ENCODE data around the gene S100A7A.

S100A7A gene

GRCh38 chr1:153396461-153396860, 19.9 kb upstream of the S100A7A start:
- ChIA-PET CTCF (interaction anchor here (1.5 kb wide), 1 partner anchor 98 kb away, joined by 4 read pairs; no protein-coding TSS in a partner anchor), POLR2A (no interaction called here)
- TF ChIP-seq LEF1 (IDR thresholded peaks at IDR 0.05; ENCODE audit: borderline replicate concordance) (no peak), TARDBP (IDR thresholded peaks at IDR 0.05) (no peak), FOXM1 (IDR thresholded peaks at IDR 0.05; ENCODE audit: borderline replicate concordance) (no peak), SP1 (IDR thresholded peaks at IDR 0.05) (no peak), CTBP1 (IDR thresholded peaks at IDR 0.05; ENCODE audit: borderline replicate concordance) (no peak), ARNT (IDR thresholded peaks at IDR 0.05) (no peak), NFRKB (IDR thresholded peaks at IDR 0.05) (no peak)
- no peak for DNase-seq (ENCODE audit: extremely low spot score)

GRCh38 chr1:153397051-153397923, 19.0 kb upstream of the S100A7A start:
- no peak for TF ChIP-seq FOXA1 (IDR thresholded peaks at IDR 0.05)
- TF ChIP-seq HDGF (IDR thresholded peaks at IDR 0.05; ENCODE audit: borderline replicate concordance) = no peak
- TF ChIP-seq ARNT (IDR thresholded peaks at IDR 0.05) = no peak
- TF ChIP-seq LEF1 (IDR thresholded peaks at IDR 0.05; ENCODE audit: borderline replicate concordance) = no peak
- ChIA-PET CTCF (interaction anchor here (1.5 kb wide), 1 partner anchor 97 kb away, joined by 4 read pairs; no protein-coding TSS in a partner anchor), POLR2A (no interaction called here)
- no peak for DNase-seq (ENCODE audit: extremely low spot score)

GRCh38 chr1:153397924-153398651, 18.2 kb upstream of the S100A7A start:
- POLR2A ChIA-PET = no interaction called here
- CTCF ChIA-PET = no interaction called here
- DNase-seq (ENCODE audit: extremely low spot score) = no peak
- TF ChIP-seq PKNOX1 (IDR thresholded peaks at IDR 0.05) = no peak
- TF ChIP-seq TARDBP (IDR thresholded peaks at IDR 0.05) = no peak
- no peak for TF ChIP-seq ARNT (IDR thresholded peaks at IDR 0.05)
- TF ChIP-seq SUZ12 (IDR thresholded peaks at IDR 0.05) = no peak

- ChIA-PET POLR2A (no interaction called here), CTCF (no interaction called here)
- no peak for DNase-seq (ENCODE audit: extremely low spot score)
- TF ChIP-seq ELF4 (IDR thresholded peaks at IDR 0.05) = no peak
- TF ChIP-seq TARDBP (IDR thresholded peaks at IDR 0.05) = no peak
- TF ChIP-seq LEF1 (IDR thresholded peaks at IDR 0.05; ENCODE audit: borderline replicate concordance) = no peak
- TF ChIP-seq FOXK2 (IDR thresholded peaks at IDR 0.05) = no peak
- no peak for TF ChIP-seq FOXM1 (IDR thresholded peaks at IDR 0.05; ENCODE audit: borderline replicate concordance)
- no peak for TF ChIP-seq ZNF384 (IDR thresholded peaks at IDR 0.05)
- no peak for TF ChIP-seq CTBP1 (IDR thresholded peaks at IDR 0.05; ENCODE audit: borderline replicate concordance)
- no peak for TF ChIP-seq ARNT (IDR thresholded peaks at IDR 0.05)
- no peak for TF ChIP-seq L3MBTL2 (conservative IDR thresholded peaks at IDR 0.05)
- TF ChIP-seq SP1 (IDR thresholded peaks at IDR 0.05) = no peak
- no peak for TF ChIP-seq FOXA1 (IDR thresholded peaks at IDR 0.05)
- TF ChIP-seq PKNOX1 (IDR thresholded peaks at IDR 0.05) = no peak
- no peak for TF ChIP-seq HDGF (IDR thresholded peaks at IDR 0.05; ENCODE audit: borderline replicate concordance)
- TF ChIP-seq NFRKB (IDR thresholded peaks at IDR 0.05) = no peak
These were observed 16.8 kb upstream of the S100A7A start for GRCh38 chr1:153399401-153400055.

- CTCF ChIA-PET = no interaction called here
- no peak for DNase-seq (ENCODE audit: extremely low spot score)
- POLR2A ChIA-PET = no interaction called here
- TF ChIP-seq CTBP1 (IDR thresholded peaks at IDR 0.05; ENCODE audit: borderline replicate concordance) (no peak), BHLHE40 (IDR thresholded peaks at IDR 0.05; ENCODE audit: borderline replicate concordance) (no peak), HDGF (IDR thresholded peaks at IDR 0.05; ENCODE audit: borderline replicate concordance) (no peak), ZNF384 (IDR thresholded peaks at IDR 0.05) (no peak), FOXM1 (IDR thresholded peaks at IDR 0.05; ENCODE audit: borderline replicate concordance) (no peak), TARDBP (IDR thresholded peaks at IDR 0.05) (no peak), ARNT (IDR thresholded peaks at IDR 0.05) (no peak), SP1 (IDR thresholded peaks at IDR 0.05) (no peak), ELF4 (IDR thresholded peaks at IDR 0.05) (no peak), FOXA1 (IDR thresholded peaks at IDR 0.05) (no peak), L3MBTL2 (conservative IDR thresholded peaks at IDR 0.05) (no peak), PKNOX1 (IDR thresholded peaks at IDR 0.05) (no peak), SUZ12 (IDR thresholded peaks at IDR 0.05) (no peak), NFRKB (IDR thresholded peaks at IDR 0.05) (no peak)
These were observed 16.1 kb upstream of the S100A7A start for GRCh38 chr1:153400244-153400643.

GRCh38 chr1:153401461-153401860, 14.9 kb upstream of the S100A7A start:
- TF ChIP-seq TARDBP (IDR thresholded peaks at IDR 0.05) (no peak), FOXA1 (IDR thresholded peaks at IDR 0.05) (no peak), L3MBTL2 (conservative IDR thresholded peaks at IDR 0.05) (no peak), FOXK2 (IDR thresholded peaks at IDR 0.05) (no peak), FOXM1 (IDR thresholded peaks at IDR 0.05; ENCODE audit: borderline replicate concordance) (no peak), SP1 (IDR thresholded peaks at IDR 0.05) (no peak), ZNF384 (IDR thresholded peaks at IDR 0.05) (no peak), HDGF (IDR thresholded peaks at IDR 0.05; ENCODE audit: borderline replicate concordance) (no peak), NFRKB (IDR thresholded peaks at IDR 0.05) (no peak), PKNOX1 (IDR thresholded peaks at IDR 0.05) (no peak)
- POLR2A ChIA-PET = no interaction called here
- CTCF ChIA-PET = no interaction called here
- no peak for DNase-seq (ENCODE audit: extremely low spot score)

All from HEK293T (cell line).